ENCODE measurements around the gene CDH5.
"Not testable (repeated sequence)": the region's sequence is repeated elsewhere in the genome, so short reads cannot be mapped to it uniquely, and the experiment has no call there.

Gene CDH5

GRCh38 chr16:66326991-66327513, 39.4 kb upstream of the CDH5 start:
- no peak overlapping the region for H3K4me3 ChIP-seq (ENCODE audit: low read depth, low read length)
- DNase-seq (ENCODE audit: low read depth) = no peak
- TF ChIP-seq CTCF (IDR thresholded peaks at IDR 0.05; ENCODE audit: low read depth, low read length, missing control alignments) = no peak

GRCh38 chr16:66328282-66328681, 38.2 kb upstream of the CDH5 start:
- no peak for DNase-seq (ENCODE audit: low read depth)
- no peak for TF ChIP-seq CTCF (IDR thresholded peaks at IDR 0.05; ENCODE audit: low read depth, low read length, missing control alignments)
- no peak overlapping the region for H3K4me3 ChIP-seq (ENCODE audit: low read depth, low read length)

GRCh38 chr16:66331464-66331863, 35.0 kb upstream of the CDH5 start:
- DNase-seq (ENCODE audit: low read depth) = not testable (repeated sequence)

GRCh38 chr16:66332634-66333610, 33.6 kb upstream of the CDH5 start:
- H3K4me3 ChIP-seq (ENCODE audit: low read depth, low read length) = no peak overlapping the region
- TF ChIP-seq CTCF (IDR thresholded peaks at IDR 0.05; ENCODE audit: low read depth, low read length, missing control alignments) = no peak
- DNase-seq (ENCODE audit: low read depth) = no peak

More at GRCh38 chr16:66331464-66331863, 35.0 kb upstream of the CDH5 start:
- H3K4me3 ChIP-seq (ENCODE audit: low read depth, low read length) = not testable (repeated sequence)

GRCh38 chr16:66334853-66335574, 31.5 kb upstream of the CDH5 start:
- no peak overlapping the region for H3K4me3 ChIP-seq (ENCODE audit: low read depth, low read length)
- TF ChIP-seq CTCF (IDR thresholded peaks at IDR 0.05; ENCODE audit: low read depth, low read length, missing control alignments) = no peak
- DNase-seq (ENCODE audit: low read depth) = no peak

- TF ChIP-seq CTCF (IDR thresholded peaks at IDR 0.05; ENCODE audit: low read depth, low read length, missing control alignments) = no peak
- no peak overlapping the region for H3K4me3 ChIP-seq (ENCODE audit: low read depth, low read length)
- no peak for DNase-seq (ENCODE audit: low read depth)
Measured at GRCh38 chr16:66335704-66336329, 30.7 kb upstream of the CDH5 start.

Data from GM12864 (cell line).